ENCODE data around the gene MAPKAPK2.

Gene MAPKAPK2

DNA sequence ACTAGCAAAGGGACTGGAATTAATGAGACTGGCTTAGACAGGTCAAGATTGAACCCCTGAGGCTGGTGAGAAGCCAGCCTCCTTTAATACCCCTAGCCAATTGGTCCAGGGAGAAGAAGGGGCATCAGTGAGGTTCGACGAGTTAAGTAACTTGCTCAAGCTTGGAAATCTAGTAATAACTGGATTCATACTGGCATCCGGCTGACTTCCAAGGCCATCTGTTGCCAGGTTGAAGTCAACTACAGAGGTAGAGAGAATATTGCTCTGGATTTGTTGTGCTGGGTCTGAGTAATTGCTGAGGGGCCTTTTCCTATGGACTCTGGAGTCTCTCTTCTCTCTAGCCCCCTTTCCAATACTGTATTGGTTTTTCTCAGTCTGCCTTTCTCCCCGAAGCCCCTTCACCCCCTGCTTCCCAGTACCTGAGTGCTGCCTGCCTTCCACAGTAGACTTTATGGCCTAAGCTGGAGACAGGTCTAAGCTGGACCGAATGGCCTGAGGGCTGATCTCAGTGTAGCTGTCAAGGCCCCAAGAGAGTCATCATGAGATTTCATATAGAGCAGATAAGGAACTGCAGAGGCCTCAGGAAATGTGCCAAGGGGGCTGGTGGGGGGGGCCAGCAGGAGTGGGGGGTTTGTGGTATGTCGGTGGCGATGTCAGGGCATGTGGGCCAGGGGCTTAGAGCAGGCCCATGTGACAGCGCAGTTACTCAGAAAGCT is 43.4 kb downstream of the MAPKAPK2 start:
- TF ChIP-seq, protein P1, sequence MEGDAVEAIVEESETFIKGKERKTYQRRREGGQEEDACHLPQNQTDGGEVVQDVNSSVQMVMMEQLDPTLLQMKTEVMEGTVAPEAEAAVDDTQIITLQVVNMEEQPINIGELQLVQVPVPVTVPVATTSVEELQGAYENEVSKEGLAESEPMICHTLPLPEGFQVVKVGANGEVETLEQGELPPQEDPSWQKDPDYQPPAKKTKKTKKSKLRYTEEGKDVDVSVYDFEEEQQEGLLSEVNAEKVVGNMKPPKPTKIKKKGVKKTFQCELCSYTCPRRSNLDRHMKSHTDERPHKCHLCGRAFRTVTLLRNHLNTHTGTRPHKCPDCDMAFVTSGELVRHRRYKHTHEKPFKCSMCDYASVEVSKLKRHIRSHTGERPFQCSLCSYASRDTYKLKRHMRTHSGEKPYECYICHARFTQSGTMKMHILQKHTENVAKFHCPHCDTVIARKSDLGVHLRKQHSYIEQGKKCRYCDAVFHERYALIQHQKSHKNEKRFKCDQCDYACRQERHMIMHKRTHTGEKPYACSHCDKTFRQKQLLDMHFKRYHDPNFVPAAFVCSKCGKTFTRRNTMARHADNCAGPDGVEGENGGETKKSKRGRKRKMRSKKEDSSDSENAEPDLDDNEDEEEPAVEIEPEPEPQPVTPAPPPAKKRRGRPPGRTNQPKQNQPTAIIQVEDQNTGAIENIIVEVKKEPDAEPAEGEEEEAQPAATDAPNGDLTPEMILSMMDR (IDR thresholded peaks at IDR 0.05): no peak

- TF ChIP-seq, protein P1 (IDR thresholded peaks at IDR 0.05): no peak
Measured at GRCh38 chr1:206728697-206728987, 43.9 kb downstream of the MAPKAPK2 start.

- TF ChIP-seq, protein P1 (IDR thresholded peaks at IDR 0.05): no peak
Measured at GRCh38 chr1:206729050-206729449, 44.3 kb downstream of the MAPKAPK2 start.

- TF ChIP-seq, protein P1 (IDR thresholded peaks at IDR 0.05): no peak
Measured at GRCh38 chr1:206729507-206729906, 44.8 kb downstream of the MAPKAPK2 start.

- TF ChIP-seq, protein P1 (IDR thresholded peaks at IDR 0.05): no peak
Measured at GRCh38 chr1:206732508-206732907, 47.8 kb downstream of the MAPKAPK2 start.

DNA sequence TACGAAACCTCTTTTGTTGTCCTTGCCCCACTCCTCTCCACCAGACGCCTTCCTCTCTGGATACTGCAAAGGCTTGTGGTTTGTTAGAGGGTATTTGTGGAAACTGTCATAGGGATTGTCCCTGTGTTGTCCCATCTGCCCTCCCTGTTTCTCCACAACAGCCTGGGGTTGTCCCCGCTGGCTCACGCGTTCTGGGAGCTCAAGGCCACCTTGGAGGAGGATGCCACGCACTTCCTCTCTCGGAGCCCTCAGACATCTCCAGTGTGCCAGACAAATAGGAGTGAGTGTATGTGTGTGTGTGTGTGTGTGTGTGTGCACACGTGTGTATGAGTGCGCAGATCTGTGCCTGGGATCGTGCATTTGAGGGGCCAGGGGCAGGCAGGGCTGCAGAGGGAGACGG is 48.3 kb downstream of the MAPKAPK2 start:
- TF ChIP-seq, protein P1 (IDR thresholded peaks at IDR 0.05): no peak

- TF ChIP-seq, protein P1 (IDR thresholded peaks at IDR 0.05): peak; percentile 85
Measured at GRCh38 chr1:206734499-206735142, 49.9 kb downstream of the MAPKAPK2 start.

Measured in LNCAP (cell line).